Measurements from ENCODE around the gene CTNNB1. TPM values are rescaled to one million over a fixed set of nuclear protein-coding genes. Genes with fewer than 3 reads are reported as not detected.

CTNNB1 gene
- total and polyA plus RNA-seq, 2 of the 8 experiments (the other 6 are each of a cell fraction or from before 2014, with no cell fraction given), result 356 to 579 TPM

DNA sequence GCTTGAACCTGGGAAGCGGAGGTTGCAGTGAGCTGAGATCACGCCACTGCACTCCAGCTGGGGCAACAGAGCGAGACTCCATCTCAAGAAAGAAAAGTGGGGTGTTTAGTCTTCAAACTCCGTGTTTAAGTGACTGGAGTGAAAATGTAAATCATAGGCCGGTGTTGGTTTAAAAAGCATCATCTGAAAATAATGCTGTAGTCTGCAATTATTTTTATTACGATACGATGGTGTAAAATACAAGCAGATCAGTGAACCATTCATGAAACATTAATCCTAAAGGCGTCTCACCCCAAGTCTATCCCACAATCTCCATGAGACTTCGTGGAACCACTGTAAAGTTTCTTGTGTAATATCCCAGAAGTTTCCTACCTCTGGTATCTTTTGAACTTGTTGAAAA, 6.3 kb downstream of the CTNNB1 start:
- Histone ChIP-seq H2BK20ac (ENCODE audit: low read length) (no peak overlapping the region), H4K91ac (replicated peaks; ENCODE audit: insufficient read length, low read length) (no peak overlapping the region), H3K18ac (ENCODE audit: extremely low read depth, low read length) (no peak overlapping the region), H3K4me1 (replicated peaks in 1 of 4; ENCODE audit: control insufficient read depth in 3 of 4, insufficient read depth in 4 of 4, low read length in 3 of 4) (peaks cover 0 to 31% (median 13%) of the 10 kb centered on the region in 4 experiments; a peak in 6 of 7 replicates), H3K4me2 (ENCODE audit: insufficient read depth in 1 of 2, low read depth in 2 of 2, low read length in 2 of 2) (no peak overlapping the region), H3K79me2 (ENCODE audit: control insufficient read depth in 1 of 2, insufficient read depth in 2 of 2, low read length in 2 of 2) (peaks cover 59 to 99% of the 10 kb centered on the region in 2 experiments), H2BK15ac (ENCODE audit: low read length) (no peak overlapping the region), H3K36me3 (ENCODE audit: control insufficient read depth in 2 of 4, insufficient read depth in 4 of 4, low read length in 3 of 4) (peaks cover 0 to 3% (median 0%) of the 10 kb centered on the region in 4 experiments; a peak in 1 of 8 replicates), H2AFZ (ENCODE audit: low read length) (no peak overlapping the region), H4K8ac (ENCODE audit: extremely low read depth, insufficient read depth, low read length) (no peak overlapping the region), H3K23me2 (ENCODE audit: low read depth, low read length) (peaks cover 5% of the 10 kb centered on the region; the same call in 1 of the 2 replicates), H3K27me3 (replicated peaks in 1 of 4; ENCODE audit: control insufficient read depth in 3 of 4, extremely low read depth in 1 of 4, insufficient read depth in 3 of 4, low read length in 3 of 4) (no peaks in the 10 kb centered on the region), H3K79me1 (ENCODE audit: low read depth, low read length) (no peaks in the 10 kb centered on the region), H3K9me3 (ENCODE audit: insufficient read depth in 2 of 2, low read depth in 1 of 2, low read length in 1 of 2) (no peaks in the 10 kb centered on the region), H3K9ac (replicated peaks in 1 of 4; ENCODE audit: extremely low read depth in 1 of 4, low read depth in 3 of 4, low read length in 3 of 4) (no peak overlapping the region), H2AK5ac (ENCODE audit: low read depth, low read length) (no peak overlapping the region), H4K20me1 (replicated peaks in 1 of 2; ENCODE audit: control insufficient read depth in 1 of 2, insufficient read depth in 2 of 2, low read length in 2 of 2) (peaks cover 34 to 45% of the 10 kb centered on the region in 2 experiments), H3K4me3 (ENCODE audit: extremely low read depth in 1 of 4, insufficient read depth in 2 of 4, low read depth in 3 of 4, low read length in 4 of 4) (no peak overlapping the region), H4K5ac (ENCODE audit: insufficient read length, low read depth, low read length) (no peak overlapping the region), H3K56ac (replicated peaks; ENCODE audit: insufficient read length, low read depth, low read length) (no peak overlapping the region), H2BK5ac (ENCODE audit: low read depth, low read length) (no peak overlapping the region), H2BK120ac (replicated peaks; ENCODE audit: low read depth, low read length) (no peak overlapping the region), H3K14ac (ENCODE audit: insufficient read length) (no peak overlapping the region), H3K4ac (replicated peaks; ENCODE audit: insufficient read length, low read depth, low read length) (no peak overlapping the region), H2BK12ac (ENCODE audit: low read depth, low read length) (no peak overlapping the region), H3K23ac (ENCODE audit: insufficient read length) (no peak overlapping the region), H3K27ac (ENCODE audit: low read depth, low read length) (no peak overlapping the region)
- 89% methylated on average over 9 of the region's 9 CpGs; no CpG with 5 or more reads in 1 of the 2 experiments for WGBS, 2 experiments (ENCODE audit: extremely low coverage in 1 of 2, insufficient coverage in 1 of 2, insufficient read length in 1 of 2, insufficient replicate concordance in 2 of 2, low coverage in 1 of 2, low lambda C conversion rate in 2 of 2, missing lambda C conversion rate in 1 of 2)
- no peak for DNase-seq (ENCODE audit: low read depth in 1 of 2, low spot score in 2 of 2)
- CTCF ChIA-PET (ENCODE audit: partially characterized antibody), result interaction anchor here (0.6 kb wide), 1 partner anchor 14 kb away, joined by 6 read pairs; no protein-coding TSS in a partner anchor
- POLR2A ChIA-PET (ENCODE audit: partially characterized antibody), result interaction anchor here (1.1 kb wide), 1 partner anchor 9 kb away, joined by 3 read pairs; no protein-coding TSS in a partner anchor
- FAIRE-seq, result no peak
- TF ChIP-seq TAF1 (IDR thresholded peaks at IDR 0.05; ENCODE audit: low read depth, low read length) (no peak), SIX5 (IDR thresholded peaks at IDR 0.05; ENCODE audit: low read depth, low read length) (no peak), HDAC2 (IDR thresholded peaks at IDR 0.05; ENCODE audit: borderline replicate concordance in 1 of 2, low read depth in 2 of 2, low read length in 2 of 2) (no peak), CEBPB (IDR thresholded peaks at IDR 0.05; ENCODE audit: low read depth, low read length) (no peak), POLR2AphosphoS5 (IDR thresholded peaks at IDR 0.05; ENCODE audit: low read depth, low read length) (no peak), SIN3A (conservative IDR thresholded peaks at IDR 0.05 in 1 of 2, IDR thresholded peaks at IDR 0.05 in 1 of 2; ENCODE audit: low read depth in 1 of 2, low read length in 2 of 2) (no peak), YY1 (IDR thresholded peaks at IDR 0.05; ENCODE audit: low read depth, low read length) (no peak), RBBP5 (IDR thresholded peaks at IDR 0.05; ENCODE audit: borderline replicate concordance, low read depth, low read length) (no peak), SAP30 (IDR thresholded peaks at IDR 0.05; ENCODE audit: insufficient read depth, insufficient replicate concordance, low read length) (no peak)
- TF ChIP-seq, protein P1, sequence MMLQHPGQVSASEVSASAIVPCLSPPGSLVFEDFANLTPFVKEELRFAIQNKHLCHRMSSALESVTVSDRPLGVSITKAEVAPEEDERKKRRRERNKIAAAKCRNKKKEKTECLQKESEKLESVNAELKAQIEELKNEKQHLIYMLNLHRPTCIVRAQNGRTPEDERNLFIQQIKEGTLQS (IDR thresholded peaks at IDR 0.05; ENCODE audit: insufficient read depth, low read depth, low read length), result no peak
- TF ChIP-seq, protein P2, sequence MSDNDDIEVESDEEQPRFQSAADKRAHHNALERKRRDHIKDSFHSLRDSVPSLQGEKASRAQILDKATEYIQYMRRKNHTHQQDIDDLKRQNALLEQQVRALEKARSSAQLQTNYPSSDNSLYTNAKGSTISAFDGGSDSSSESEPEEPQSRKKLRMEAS (IDR thresholded peaks at IDR 0.05), result no peak

Data from H1 (cell line).